ENCODE measurements around the gene VPS37B.

VPS37B gene

DNA sequence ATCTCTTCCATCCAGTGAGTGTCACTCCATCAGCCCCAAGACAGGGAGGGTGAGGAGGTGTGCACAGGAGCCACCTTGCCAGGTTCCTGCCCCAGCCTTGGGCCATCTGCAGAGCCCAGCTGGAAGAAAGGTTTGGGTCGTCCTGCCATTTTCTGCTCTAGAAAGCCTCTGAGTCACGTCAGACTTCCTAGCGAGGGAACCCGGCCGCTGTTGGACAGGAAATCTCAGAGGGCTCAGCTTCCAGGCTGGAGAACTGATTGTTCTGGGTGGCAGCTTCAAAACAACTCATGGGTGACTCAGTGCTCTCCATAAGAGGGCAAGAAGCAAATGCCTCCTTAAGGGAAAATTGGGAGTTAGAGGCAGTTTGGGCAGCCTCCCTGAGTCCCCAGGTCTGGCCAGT, 44.1 kb downstream of the VPS37B start:
- DNase-seq (ENCODE audit: low spot score) = no peak

DNA sequence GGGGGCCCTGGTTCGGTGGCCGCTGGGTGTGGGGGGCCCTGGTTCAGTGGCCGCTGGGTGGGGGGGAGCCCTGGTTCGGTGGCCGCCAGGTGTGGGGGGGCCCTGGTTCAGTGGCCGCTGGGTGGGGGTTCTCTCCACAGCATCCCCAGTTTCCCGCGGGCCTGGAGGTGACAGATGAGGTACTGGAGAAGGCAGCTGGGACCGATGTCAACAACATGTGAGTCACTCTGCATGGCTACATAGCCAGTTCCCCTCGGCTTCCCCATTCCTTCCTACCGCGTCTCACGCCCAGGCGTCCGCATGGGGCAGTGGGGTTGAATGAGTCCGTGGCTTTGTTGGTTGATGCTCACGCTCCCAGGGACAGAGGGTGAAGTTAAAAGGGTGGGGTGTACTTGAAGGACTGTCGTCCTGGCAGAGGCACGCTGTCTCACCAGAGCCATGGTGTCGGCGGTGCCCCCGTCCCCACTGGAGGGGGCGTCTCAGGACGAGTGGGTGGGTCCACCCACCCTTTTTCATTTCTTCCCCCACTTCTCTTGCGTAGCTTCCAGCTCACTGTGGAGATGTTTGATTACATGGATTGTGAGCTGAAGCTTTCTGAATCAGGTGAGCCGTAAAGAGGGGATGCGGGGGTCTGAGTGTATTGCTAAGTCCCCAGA, 45.1 kb downstream of the VPS37B start:
- DNase-seq (ENCODE audit: low spot score) = no peak

GRCh38 chr12:122850048-122850445, 45.9 kb downstream of the VPS37B start:
- DNase-seq (ENCODE audit: low spot score) = no peak

GRCh38 chr12:122849352-122850047, 46.4 kb downstream of the VPS37B start:
- DNase-seq (ENCODE audit: low spot score) = peak; percentile 81

DNA sequence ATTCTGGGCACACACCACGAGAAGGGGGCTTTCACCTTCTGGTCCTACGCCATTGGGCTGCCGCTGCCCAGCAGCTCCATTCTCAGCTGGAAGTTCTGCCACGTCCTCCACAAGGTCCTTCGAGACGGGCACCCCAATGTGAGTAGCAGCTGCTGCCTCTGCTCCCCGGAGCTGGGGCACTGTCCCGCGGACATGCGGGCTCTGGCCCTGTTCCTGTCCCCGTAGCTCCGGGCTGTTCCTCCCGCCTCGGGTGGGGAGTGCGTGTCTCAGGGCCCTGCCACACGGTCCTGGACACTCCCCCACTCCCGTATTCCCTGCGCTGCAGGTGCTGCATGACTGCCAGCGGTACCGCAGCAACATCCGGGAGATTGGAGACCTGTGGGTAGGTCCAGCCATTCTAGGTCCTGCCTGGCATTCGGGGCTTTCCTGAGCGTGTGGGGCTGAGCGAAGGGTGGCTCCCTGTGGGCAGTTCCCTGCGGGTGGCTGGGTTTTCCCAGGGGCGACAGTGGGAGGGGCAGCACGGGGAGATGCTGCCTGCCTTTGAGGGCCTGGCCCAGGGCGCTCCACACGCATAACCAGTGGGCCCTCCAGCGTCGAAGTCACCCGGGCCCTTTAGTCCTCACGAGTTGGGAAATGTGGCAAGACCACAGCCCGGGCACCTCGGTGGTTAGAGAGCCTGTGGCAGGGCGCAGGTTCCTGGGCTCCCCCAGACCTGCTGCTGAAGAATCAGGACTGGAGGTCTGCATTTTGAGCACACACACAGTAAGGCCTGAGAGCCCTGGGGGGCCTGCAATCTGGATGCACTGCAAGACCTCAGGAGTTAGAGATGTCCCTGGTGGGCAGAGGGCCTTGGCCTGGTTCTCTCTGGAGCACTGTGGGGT, 47.2 kb downstream of the VPS37B start:
- no peak for DNase-seq (ENCODE audit: low spot score)

DNA sequence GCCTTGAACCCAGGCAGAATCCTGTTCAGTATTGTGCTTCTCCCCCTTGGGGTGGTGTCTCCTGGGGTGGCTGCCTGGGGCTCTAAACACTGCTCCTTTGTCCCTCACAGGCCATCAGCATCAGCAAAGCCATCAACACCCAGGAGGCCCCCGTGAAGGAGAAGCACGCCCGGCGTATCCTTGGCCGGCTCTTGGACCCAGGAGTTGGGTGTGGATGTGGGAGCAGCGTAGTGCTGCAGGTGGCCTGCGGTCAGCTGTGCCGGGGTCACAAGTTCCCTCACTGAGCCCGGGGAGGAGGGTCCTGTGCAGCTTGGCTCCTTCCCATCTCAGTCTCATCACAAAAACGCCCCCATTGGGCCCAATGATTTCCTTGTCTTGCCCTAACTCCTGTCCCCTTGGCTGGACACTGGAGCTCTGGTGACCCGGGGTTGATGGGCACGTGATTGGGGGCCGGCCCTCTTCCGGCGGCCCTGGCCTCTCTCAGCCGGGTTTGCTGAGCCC, 48.0 kb downstream of the VPS37B start:
- DNase-seq (ENCODE audit: low spot score) = peak; percentile 86

DNA sequence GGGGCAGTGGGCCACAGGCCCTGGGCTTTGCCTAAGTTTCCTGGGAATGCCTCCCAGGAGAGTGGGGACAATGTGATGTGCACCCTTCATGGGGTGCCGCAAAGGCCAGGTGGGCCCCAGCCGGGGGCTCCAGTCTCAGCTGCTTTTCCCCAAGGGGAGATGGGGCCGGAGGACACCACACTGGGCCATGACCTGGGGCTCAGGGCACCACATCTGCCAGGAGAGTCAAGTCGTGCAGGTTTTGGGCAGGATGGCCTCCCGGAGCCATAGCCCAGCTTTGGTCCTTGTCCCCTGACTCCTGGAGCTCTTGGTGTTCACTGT, 48.4 kb downstream of the VPS37B start:
- DNase-seq (ENCODE audit: low spot score) = no peak

DNA sequence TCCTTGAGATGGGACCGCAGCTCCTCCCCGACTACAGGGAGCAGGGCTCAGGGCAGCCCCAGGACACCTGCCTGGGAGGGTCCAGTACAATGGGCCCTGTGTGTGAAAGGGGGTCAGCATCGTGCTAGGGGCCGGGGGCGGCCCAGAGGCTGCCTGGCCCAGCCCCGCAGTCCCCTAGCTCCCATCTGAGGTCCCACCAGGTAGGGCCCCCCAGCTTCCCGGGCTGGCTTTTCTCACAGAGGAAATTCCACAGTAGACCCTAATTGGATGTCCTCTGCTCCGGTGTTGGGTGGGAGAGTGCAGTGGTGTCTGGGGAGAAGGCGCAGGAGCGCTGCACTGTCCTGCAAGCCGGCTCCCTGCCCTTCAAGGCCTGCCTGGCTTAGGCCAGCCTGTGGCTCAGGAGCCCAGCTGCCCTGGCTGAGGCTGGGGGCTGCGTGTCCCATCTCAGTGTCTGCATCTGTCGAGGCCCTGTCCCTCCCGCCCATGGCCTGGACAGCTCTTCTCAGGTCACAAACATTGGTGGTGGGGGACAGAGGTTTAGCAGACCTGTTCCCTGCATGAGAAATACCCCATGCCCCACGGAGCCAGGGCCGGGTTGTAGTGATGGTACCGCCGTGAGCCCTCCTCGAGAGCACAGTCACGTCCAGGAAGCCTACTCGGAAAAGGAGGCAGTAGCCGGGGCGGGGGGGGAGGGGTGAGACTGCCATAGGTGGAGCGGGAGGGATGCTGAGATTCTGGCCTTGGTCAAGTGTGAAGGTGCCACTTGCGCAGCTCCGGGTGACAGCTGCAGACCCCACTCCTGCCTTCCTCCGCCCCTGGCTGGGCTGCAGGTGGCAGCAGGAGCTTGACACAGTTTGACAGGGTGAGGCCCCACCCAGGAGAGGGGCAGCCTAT, 49.1 kb downstream of the VPS37B start:
- no peak for DNase-seq (ENCODE audit: low spot score)

DNA sequence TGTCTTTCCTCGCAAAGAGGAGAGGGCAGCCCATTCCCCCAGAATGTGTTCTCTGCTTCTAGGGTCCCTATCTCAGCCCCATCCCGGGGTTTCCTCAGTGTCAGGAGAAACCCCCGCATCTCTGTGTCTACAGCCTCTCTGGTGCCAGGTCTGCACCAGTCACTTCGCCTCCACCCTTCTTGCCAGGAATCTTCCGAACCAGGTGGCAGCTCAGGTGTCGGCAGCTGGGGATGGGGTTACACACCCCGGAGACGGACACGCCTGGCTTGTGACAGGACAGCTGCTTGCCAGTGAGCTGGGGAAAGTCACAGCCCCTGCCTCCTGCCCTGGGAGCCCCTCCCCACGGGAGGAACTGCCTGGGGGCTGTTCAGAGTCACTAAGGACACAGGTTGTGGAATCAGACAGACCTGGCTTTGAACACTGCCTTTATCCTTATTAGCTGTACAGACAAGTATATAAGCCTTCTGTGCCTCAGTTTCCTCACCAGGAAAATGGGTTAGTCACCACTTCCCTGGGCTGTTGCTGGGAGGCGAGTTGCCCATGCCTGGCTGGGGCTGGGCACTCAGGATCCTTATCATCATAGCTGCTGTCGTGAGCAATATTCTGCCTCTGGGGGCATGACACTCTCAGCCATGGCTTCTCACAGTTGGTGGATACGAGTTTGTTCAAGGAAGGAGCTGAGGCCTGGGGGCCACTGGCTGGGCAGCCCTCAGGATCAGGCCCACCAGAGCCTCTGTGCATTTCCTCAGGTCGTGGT, 49.9 kb downstream of the VPS37B start:
- no peak for DNase-seq (ENCODE audit: low spot score)

- peak; percentile 97 for DNase-seq (ENCODE audit: low spot score)
Observed at GRCh38 chr12:122845041-122845864, 50.7 kb downstream of the VPS37B start.

DNA sequence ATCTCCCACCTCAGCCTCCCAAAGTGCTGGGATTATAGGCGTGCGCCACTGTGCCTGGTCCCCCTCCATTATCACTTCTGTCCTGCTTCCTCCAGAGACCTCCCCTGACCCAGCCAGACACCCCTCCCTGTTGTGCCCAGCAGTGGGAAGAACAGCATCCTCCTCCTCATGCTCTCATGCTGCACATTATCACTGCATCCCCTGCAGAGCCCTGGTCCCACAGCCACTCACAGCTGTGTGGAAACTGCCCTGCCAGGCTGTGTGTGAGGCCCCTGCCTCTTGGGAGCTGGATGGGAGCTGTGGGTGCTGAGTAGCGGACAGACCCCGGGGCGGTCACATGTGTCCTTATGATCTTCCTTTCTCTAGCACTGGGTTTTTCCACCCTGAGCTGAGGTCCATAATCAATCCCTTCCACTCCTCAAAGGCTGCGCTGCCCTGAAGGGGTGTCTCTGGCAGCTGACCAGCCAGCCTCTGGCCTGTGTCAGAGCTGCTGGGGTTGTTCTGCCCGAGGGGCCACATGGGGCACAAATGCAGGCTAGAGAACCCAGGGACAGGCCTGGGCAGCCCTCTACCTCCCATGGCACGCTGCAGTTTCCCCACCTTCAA, 51.5 kb downstream of the VPS37B start:
- DNase-seq (ENCODE audit: low spot score) = peak; percentile 60

DNA sequence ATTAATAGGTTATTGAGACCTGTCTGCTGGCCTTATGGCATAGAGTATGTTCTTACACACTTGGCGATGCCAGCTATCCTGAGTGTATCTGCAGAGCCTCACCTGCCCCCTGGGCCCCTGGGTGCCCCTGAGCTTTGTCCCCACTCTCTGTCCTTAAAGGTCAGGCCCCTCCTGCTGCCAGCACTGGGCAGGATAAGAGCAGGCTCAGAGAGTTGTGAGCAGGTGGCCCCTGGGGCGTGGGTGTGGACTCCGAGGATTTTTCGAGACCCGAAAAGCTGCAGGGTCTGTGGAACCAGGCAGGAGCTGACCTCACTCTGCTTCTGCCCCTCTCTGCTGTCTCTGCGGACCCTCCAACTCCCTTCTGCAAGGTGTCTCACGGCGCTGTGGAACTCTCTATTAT, 52.5 kb downstream of the VPS37B start:
- no peak for DNase-seq (ENCODE audit: low spot score)

- no peak for DNase-seq (ENCODE audit: low spot score)
Observed at GRCh38 chr12:122842505-122843405, 53.2 kb downstream of the VPS37B start.

GRCh38 chr12:122841544-122842321, 54.2 kb downstream of the VPS37B start:
- DNase-seq (ENCODE audit: low spot score) = peak; percentile 91

DNA sequence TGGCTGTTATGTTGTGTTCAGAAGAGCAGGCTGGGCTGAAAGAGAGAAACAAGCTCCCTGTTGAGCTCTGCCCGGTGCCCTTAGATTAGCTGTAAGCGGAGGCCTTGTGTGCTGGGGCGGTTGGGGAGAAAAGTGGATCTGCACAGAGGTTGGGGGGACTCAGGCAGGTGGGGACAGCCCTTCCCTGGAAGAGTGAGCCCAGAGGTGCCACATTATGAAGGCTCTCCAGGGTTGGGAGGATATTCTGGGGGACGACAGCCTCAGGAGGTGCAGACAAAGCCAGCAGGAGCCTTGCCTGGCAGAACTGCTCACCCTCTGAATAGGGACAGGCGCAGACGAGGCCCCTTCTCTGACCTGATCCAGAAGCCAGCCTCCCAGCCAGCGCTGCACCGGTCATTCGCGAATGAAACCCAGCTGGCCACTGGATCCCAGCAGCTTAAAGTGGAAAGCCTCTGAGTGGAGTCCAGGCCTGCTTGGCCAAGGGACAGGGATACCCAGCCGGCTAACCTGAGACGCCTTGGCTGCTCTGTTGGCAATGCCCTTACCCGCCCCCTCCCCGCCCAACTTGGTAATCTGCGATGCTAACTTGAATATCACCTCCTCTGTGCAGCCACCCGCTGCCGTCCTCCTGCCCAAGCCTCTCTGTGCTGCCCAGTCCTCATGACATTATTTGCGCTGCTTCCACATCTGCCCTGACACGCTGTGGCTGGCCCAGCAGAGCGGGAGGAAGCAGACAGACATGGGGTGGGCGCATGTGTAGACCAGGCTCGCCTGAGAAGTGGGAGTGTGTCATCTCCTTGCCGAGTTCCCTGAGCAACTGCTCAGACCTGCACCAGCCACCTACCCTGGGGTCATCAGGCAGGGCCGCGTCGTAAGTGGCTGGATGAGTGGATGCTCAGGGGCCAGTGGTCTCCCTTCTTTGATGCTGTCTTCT, 55.1 kb downstream of the VPS37B start:
- DNase-seq (ENCODE audit: low spot score) = no peak

GRCh38 chr12:122839907-122840554, 55.9 kb downstream of the VPS37B start:
- DNase-seq (ENCODE audit: low spot score) = no peak
